PC-3 (cell line): ENCODE measurements around the gene SLC25A25. TPM values are rescaled to one million over a fixed set of nuclear protein-coding genes. Genes with fewer than 3 reads are reported as not detected.

Source experiments
- ATAC-seq: fragments of 200-7000 bp; cut with Tn5 transposase; 2 replicates; pipeline ENCODE4 v1.9.1; 2020; ENCODE audit warnings: mild to moderate bottlenecking, moderate library complexity
- BruUV-seq: library from RNA; stranded (reverse); fragments of 400-500 nt; replicated peaks from 2 replicates; lab custom pipeline; 2021; lab: Mats Ljungman, UMichigan
- CTCF ChIA-PET: fragments of 300-600 bp; sonication (Branson Sonifier 250); formaldehyde crosslinking; loops from one replicate; lab custom pipeline; 2022; ENCODE audit warnings: antibody characterized with exemption; lab: Charles Lee
- POLR2A ChIA-PET: fragments of 300-600 bp; sonication (Branson Sonifier 250); formaldehyde crosslinking; loops from one replicate; lab custom pipeline; 2022; ENCODE audit warnings: antibody characterized with exemption; ENCODE audit not compliant: unreplicated experiment; lab: Charles Lee
- DNase-seq: peaks from one replicate; pipeline ENCODE4 v3.0.0-alpha.2; 2015
- H2AFZ ChIP-seq: fragments of 300-600 bp; sonication (generic); 2 replicates; pipeline ENCODE4 v1.6.0; 2016; ENCODE audit warnings: antibody characterized with exemption, low read length
- H3F3A ChIP-seq: fragments of 300-600 bp; sonication (generic); one replicate; pipeline ENCODE4 v1.6.0; 2017; ENCODE audit warnings: antibody characterized with exemption, low read length, control low read depth, mild to moderate bottlenecking; ENCODE audit not compliant: unreplicated experiment
- H3K27ac ChIP-seq: fragments of 300-600 bp; sonication (generic); 2 replicates; pipeline ENCODE4 v1.5.1; 2016; ENCODE audit warnings: mild to moderate bottlenecking, low read length
- H3K27me3 ChIP-seq: fragments of 300-600 bp; sonication (generic); 2 replicates; pipeline ENCODE4 v1.6.1; 2016; ENCODE audit warnings: low read length, mixed read lengths
- H3K36me3 ChIP-seq: fragments of 300-600 bp; sonication (generic); 2 replicates; pipeline ENCODE4 v1.6.1; 2016; ENCODE audit warnings: low read depth, mixed run types, low read length, mixed read lengths
- H3K4me1 ChIP-seq: fragments of 300-600 bp; sonication (generic); 2 replicates; pipeline ENCODE4 v1.5.1; 2016; ENCODE audit warnings: low read length; ENCODE audit not compliant: insufficient read depth
- H3K4me2 ChIP-seq: fragments of 300-600 bp; sonication (generic); 2 replicates; pipeline ENCODE4 v1.6.0; 2016; ENCODE audit warnings: low read length
- H3K4me3 ChIP-seq: fragments of 300-600 bp; sonication (generic); 2 replicates; pipeline ENCODE4 v1.5.1; 2016; ENCODE audit warnings: mild to moderate bottlenecking, low read length, mixed read lengths
- H3K79me2 ChIP-seq: fragments of 300-600 bp; sonication (generic); 2 replicates; pipeline ENCODE4 v1.6.1; 2017; ENCODE audit warnings: low read length, mixed read lengths
- H3K9ac ChIP-seq: fragments of 300-600 bp; sonication (generic); 2 replicates; pipeline ENCODE4 v1.6.0; 2016; ENCODE audit warnings: mild to moderate bottlenecking, low read length
- H3K9me2 ChIP-seq: fragments of 300-600 bp; sonication (generic); replicated peaks from 2 replicates; pipeline ENCODE4 v1.6.1; 2016; ENCODE audit warnings: mixed run types, low read length, mixed read lengths
- H3K9me3 ChIP-seq: fragments of 300-600 bp; sonication (generic); 2 replicates; pipeline ENCODE4 v1.6.1; 2016; ENCODE audit warnings: low read length, mixed read lengths
- H4K20me1 ChIP-seq: fragments of 300-600 bp; sonication (generic); 2 replicates; pipeline ENCODE4 v1.6.1; 2016; ENCODE audit warnings: low read length, mixed read lengths
- EZH2 ChIP-seq: fragments of 300-600 bp; sonication (generic); IDR thresholded peaks from one replicate; pipeline ENCODE4 v1.6.1; 2017; ENCODE audit warnings: antibody characterized with exemption, mild to moderate bottlenecking, low read length; ENCODE audit not compliant: unreplicated experiment
- EZH2phosphoT487 ChIP-seq: fragments of 300-600 bp; sonication (generic); IDR thresholded peaks from 2 replicates; pipeline ENCODE4 v1.6.1; 2018; ENCODE audit warnings: mild to moderate bottlenecking, antibody characterized with exemption, low read length, borderline replicate concordance
- intact Hi-C: fragments of 100-400 bp; cut with micrococcal nuclease; formaldehyde crosslinking; loops from 2 replicates; pipeline ENCODE4 v1.9.0; 2023
- total RNA-seq: library from RNA; depleted of rRNA; stranded (reverse); fragments of >200 nt; gene quantifications from 2 replicates; pipeline ENCODE4 v1.2.3, GENCODE V29; 2014
- TF ChIP-seq, protein P1 (sequence below): fragments of 300-600 bp; sonication (generic); conservative IDR thresholded peaks from 2 replicates; pipeline ENCODE4 v1.5.1; 2017; ENCODE audit warnings: antibody characterized with exemption, low read depth, mild to moderate bottlenecking, low read length

The SLC25A25 gene
- total RNA-seq, 1 experiment from 2014 or later = 25.2 TPM

DNA sequence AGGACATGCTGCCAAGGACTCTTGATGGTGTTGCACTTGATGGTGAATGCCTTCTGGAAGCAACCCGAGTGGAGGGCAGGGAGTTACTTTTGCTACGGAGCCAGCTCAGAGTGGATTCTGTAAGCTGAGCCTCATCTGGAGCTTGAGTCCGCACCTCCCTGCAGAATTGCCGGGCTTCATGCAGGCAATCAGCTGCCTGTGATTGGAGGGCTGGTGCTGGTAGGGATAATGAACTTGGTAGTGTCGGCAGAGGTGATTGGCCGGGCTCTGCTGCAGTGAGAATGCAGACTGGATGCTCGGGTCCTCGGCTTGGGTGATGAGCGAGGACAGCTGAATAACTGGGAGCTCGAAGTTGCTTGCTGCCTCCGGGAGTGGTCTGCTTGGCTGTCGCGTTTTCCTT, 23.1 kb downstream of the SLC25A25 start:
- POLR2A ChIA-PET = interaction anchor here (0.7 kb wide), 1 partner anchor 102 kb away, joined by 5 read pairs; no protein-coding TSS in a partner anchor
- Histone ChIP-seq H3K27ac (no peak overlapping the region), H3K9ac (no peak overlapping the region), H3K9me3 (no peaks in the 10 kb centered on the region), H3K27me3 (no peaks in the 10 kb centered on the region), H3K9me2 (no peaks in the 10 kb centered on the region), H3K4me2 (no peak overlapping the region), H3K4me3 (no peak overlapping the region), H3K4me1 (peaks cover 22% of the 10 kb centered on the region), H3F3A (peaks cover 5% of the 10 kb centered on the region), H3K79me2 (peaks cover 63% of the 10 kb centered on the region), H3K36me3 (no peaks in the 10 kb centered on the region), H2AFZ (no peak overlapping the region), H4K20me1 (no peaks in the 10 kb centered on the region)
- TF ChIP-seq EZH2phosphoT487 (no peak), EZH2 (no peak)
- TF ChIP-seq, protein P1, sequence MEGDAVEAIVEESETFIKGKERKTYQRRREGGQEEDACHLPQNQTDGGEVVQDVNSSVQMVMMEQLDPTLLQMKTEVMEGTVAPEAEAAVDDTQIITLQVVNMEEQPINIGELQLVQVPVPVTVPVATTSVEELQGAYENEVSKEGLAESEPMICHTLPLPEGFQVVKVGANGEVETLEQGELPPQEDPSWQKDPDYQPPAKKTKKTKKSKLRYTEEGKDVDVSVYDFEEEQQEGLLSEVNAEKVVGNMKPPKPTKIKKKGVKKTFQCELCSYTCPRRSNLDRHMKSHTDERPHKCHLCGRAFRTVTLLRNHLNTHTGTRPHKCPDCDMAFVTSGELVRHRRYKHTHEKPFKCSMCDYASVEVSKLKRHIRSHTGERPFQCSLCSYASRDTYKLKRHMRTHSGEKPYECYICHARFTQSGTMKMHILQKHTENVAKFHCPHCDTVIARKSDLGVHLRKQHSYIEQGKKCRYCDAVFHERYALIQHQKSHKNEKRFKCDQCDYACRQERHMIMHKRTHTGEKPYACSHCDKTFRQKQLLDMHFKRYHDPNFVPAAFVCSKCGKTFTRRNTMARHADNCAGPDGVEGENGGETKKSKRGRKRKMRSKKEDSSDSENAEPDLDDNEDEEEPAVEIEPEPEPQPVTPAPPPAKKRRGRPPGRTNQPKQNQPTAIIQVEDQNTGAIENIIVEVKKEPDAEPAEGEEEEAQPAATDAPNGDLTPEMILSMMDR = no peak
- no TSS peak for BruUV-seq
- ATAC-seq (no peak), DNase-seq (no peak)
- CTCF ChIA-PET = interaction anchor here (0.7 kb wide), 1 partner anchor 327 kb away, joined by 3 read pairs; no protein-coding TSS in a partner anchor
- intact Hi-C loops = no loop called here

DNA sequence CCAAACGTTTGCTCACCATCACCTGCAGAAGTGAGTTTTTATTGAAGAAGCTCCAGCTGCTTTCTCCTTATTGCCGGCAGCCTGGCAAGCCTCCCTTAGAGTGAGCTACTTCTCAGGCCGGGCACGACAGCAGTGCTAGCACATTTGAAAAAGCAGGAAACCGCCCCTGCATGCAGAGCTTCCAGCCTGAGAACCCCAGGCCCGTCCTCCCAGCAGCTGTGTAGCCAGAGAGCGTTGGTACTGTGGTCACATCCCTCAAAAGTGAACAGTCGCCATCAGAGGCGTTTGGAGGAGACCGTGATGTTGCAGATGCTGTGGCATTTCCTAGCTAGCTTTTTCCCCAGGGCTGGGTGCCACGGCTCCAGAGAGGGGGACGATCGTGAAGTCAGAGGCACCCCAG, 23.5 kb downstream of the SLC25A25 start:
- ATAC-seq = no peak

More for the DNA sequence above, 23.5 kb downstream of the SLC25A25 start:
- Histone ChIP-seq H3K9ac (no peak overlapping the region), H3K79me2 (peaks cover 66% of the 10 kb centered on the region), H3K9me2 (no peaks in the 10 kb centered on the region), H3F3A (peaks cover 5% of the 10 kb centered on the region), H3K27ac (no peak overlapping the region), H3K4me3 (no peak overlapping the region), H3K9me3 (no peaks in the 10 kb centered on the region), H3K4me1 (peaks cover 22% of the 10 kb centered on the region), H3K4me2 (no peak overlapping the region), H4K20me1 (no peaks in the 10 kb centered on the region), H3K27me3 (no peaks in the 10 kb centered on the region), H3K36me3 (no peaks in the 10 kb centered on the region), H2AFZ (no peak overlapping the region)
- POLR2A ChIA-PET = interaction anchor here (0.5 to 0.7 kb wide), 3 partner anchors 22 to 101 kb away, joined by 5 to 7 read pairs (median 6); no protein-coding TSS in a partner anchor
- no TSS peak for BruUV-seq
- CTCF ChIA-PET = interaction anchor here (0.7 kb wide), 1 partner anchor 327 kb away, joined by 3 read pairs; no protein-coding TSS in a partner anchor
- TF ChIP-seq EZH2phosphoT487 (no peak), EZH2 (no peak)
- TF ChIP-seq, protein P1 = no peak
- no peak for DNase-seq
- intact Hi-C loops = no loop called here
